Ishikawa (cell line): Measurements from ENCODE around the gene BCR.

Experiments used
- CEBPB ChIP-seq: IDR thresholded peaks from 2 replicates; pipeline ENCODE4 v1.6.1; 2012
- CREB1 ChIP-seq: IDR thresholded peaks from 2 replicates; pipeline ENCODE4 v1.6.1; 2012; ENCODE audit warnings: low read depth
- EGR1 ChIP-seq: IDR thresholded peaks from 2 replicates; pipeline ENCODE4 v1.6.1; 2012
- EP300 ChIP-seq: IDR thresholded peaks from 2 replicates; pipeline ENCODE4 v1.6.1; 2012; ENCODE audit warnings: borderline replicate concordance
- FOXM1 ChIP-seq: IDR thresholded peaks from 2 replicates; pipeline ENCODE4 v1.6.1; 2012; ENCODE audit warnings: low read depth, borderline replicate concordance
- MAX ChIP-seq: IDR thresholded peaks from 2 replicates; pipeline ENCODE4 v1.6.1; 2012
- NFIC ChIP-seq: IDR thresholded peaks from 2 replicates; pipeline ENCODE4 v1.6.1; 2012
- RAD21 ChIP-seq: IDR thresholded peaks from 2 replicates; pipeline ENCODE4 v1.6.1; 2012; ENCODE audit warnings: low read depth
- REST ChIP-seq: IDR thresholded peaks from 2 replicates; pipeline ENCODE4 v1.6.1; 2012; ENCODE audit warnings: low read depth, mild to moderate bottlenecking
- TAF1 ChIP-seq: IDR thresholded peaks from 2 replicates; pipeline ENCODE4 v1.6.1; 2012; ENCODE audit warnings: low read depth, mild to moderate bottlenecking
- TCF12 ChIP-seq: IDR thresholded peaks from 2 replicates; pipeline ENCODE4 v1.6.1; 2012; ENCODE audit warnings: low read depth
- TEAD4 ChIP-seq: IDR thresholded peaks from 2 replicates; pipeline ENCODE4 v1.6.1; 2012
- USF1 ChIP-seq: IDR thresholded peaks from 2 replicates; pipeline ENCODE4 v1.6.1; 2012
- YY1 ChIP-seq: IDR thresholded peaks from 2 replicates; pipeline ENCODE4 v1.6.1; 2012; ENCODE audit warnings: low read depth
- ZBTB7A ChIP-seq: IDR thresholded peaks from 2 replicates; pipeline ENCODE4 v1.6.1; 2012; ENCODE audit warnings: low read depth

Gene BCR

GRCh38 chr22:23256171-23256932 lies 76.0 kb downstream of the BCR start:
- TF ChIP-seq FOXM1 (no peak), TCF12 (no peak), USF1 (no peak), MAX (no peak), CREB1 (no peak), EP300 (no peak), RAD21 (no peak), CEBPB (no peak), REST (no peak), TAF1 (no peak), YY1 (no peak), NFIC (no peak), EGR1 (no peak)

- TF ChIP-seq RAD21: no peak
- no peak for TF ChIP-seq ZBTB7A
- TF ChIP-seq TAF1: no peak
- TF ChIP-seq USF1: no peak
- no peak for TF ChIP-seq CREB1
- no peak for TF ChIP-seq FOXM1
- TF ChIP-seq EP300: no peak
- TF ChIP-seq TEAD4: no peak
- TF ChIP-seq TCF12: no peak
- no peak for TF ChIP-seq EGR1
- no peak for TF ChIP-seq CEBPB
- TF ChIP-seq NFIC: no peak
- TF ChIP-seq MAX: no peak
Observed at GRCh38 chr22:23256986-23257888, 76.9 kb downstream of the BCR start.

- TF ChIP-seq NFIC (no peak), MAX (no peak), FOXM1 (no peak), TAF1 (no peak), TEAD4 (no peak), YY1 (no peak)
Observed at GRCh38 chr22:23257889-23258825, 77.8 kb downstream of the BCR start.

- no peak for TF ChIP-seq USF1
- no peak for TF ChIP-seq YY1
- TF ChIP-seq ZBTB7A: no peak
- TF ChIP-seq CREB1: no peak
- TF ChIP-seq TCF12: no peak
- TF ChIP-seq FOXM1: no peak
- no peak for TF ChIP-seq RAD21
- no peak for TF ChIP-seq REST
- TF ChIP-seq NFIC: no peak
- no peak for TF ChIP-seq TEAD4
- no peak for TF ChIP-seq CEBPB
- TF ChIP-seq MAX: no peak
- TF ChIP-seq TAF1: no peak
- no peak for TF ChIP-seq EP300
- no peak for TF ChIP-seq EGR1
Observed at GRCh38 chr22:23258826-23259170, 78.5 kb downstream of the BCR start.
